Effector memory CD4-positive, alpha-beta T cell (primary cell): ENCODE results near the gene TRIM71.

Experiments used
- DNase-seq, 3 donors: peaks; one replicate each; pipeline ENCODE4 v3.0.0-alpha.2; 2020
- H3K27ac ChIP-seq: 2 replicates; pipeline ENCODE4 v1.7.0; 2013; ENCODE audit warnings: mild to moderate bottlenecking, low read length, moderate library complexity; ENCODE audit not compliant: insufficient read depth, poor library complexity, severe bottlenecking
- H3K27me3 ChIP-seq: replicated peaks from 2 replicates; pipeline ENCODE4 v1.7.0; 2013; ENCODE audit warnings: mild to moderate bottlenecking, low read length; ENCODE audit not compliant: insufficient read depth, control insufficient read depth, poor library complexity, severe bottlenecking
- H3K36me3 ChIP-seq: 2 replicates; pipeline ENCODE4 v1.7.0; 2013; ENCODE audit warnings: mild to moderate bottlenecking, low read length, moderate library complexity; ENCODE audit not compliant: control insufficient read depth, insufficient read depth
- H3K4me1 ChIP-seq: 2 replicates; pipeline ENCODE4 v1.7.0; 2013; ENCODE audit warnings: low read length, mild to moderate bottlenecking; ENCODE audit not compliant: control insufficient read depth, insufficient read depth, poor library complexity, severe bottlenecking
- H3K4me3 ChIP-seq: 2 replicates; pipeline ENCODE4 v1.7.0; 2013; ENCODE audit warnings: low read length, low read depth, mild to moderate bottlenecking; ENCODE audit not compliant: insufficient read depth, poor library complexity, severe bottlenecking
- H3K9me3 ChIP-seq: 2 replicates; pipeline ENCODE4 v1.7.0; 2013; ENCODE audit warnings: mild to moderate bottlenecking, low read length, moderate library complexity; ENCODE audit not compliant: control insufficient read depth

TRIM71 gene

GRCh38 chr3:32884591-32884990 is 66.8 kb downstream of the TRIM71 start:
- DNase-seq: no peak
- Histone ChIP-seq H3K27me3 (no peaks in the 10 kb centered on the region), H3K36me3 (no peaks in the 10 kb centered on the region), H3K9me3 (no peaks in the 10 kb centered on the region), H3K27ac (no peak overlapping the region), H3K4me1 (no peaks in the 10 kb centered on the region), H3K4me3 (no peak overlapping the region)

GRCh38 chr3:32885283-32885901 is 67.6 kb downstream of the TRIM71 start:
- Histone ChIP-seq H3K27ac (no peak overlapping the region), H3K9me3 (no peaks in the 10 kb centered on the region), H3K27me3 (no peaks in the 10 kb centered on the region), H3K4me3 (no peak overlapping the region), H3K36me3 (no peaks in the 10 kb centered on the region), H3K4me1 (no peaks in the 10 kb centered on the region)
- DNase-seq: no peak

DNA sequence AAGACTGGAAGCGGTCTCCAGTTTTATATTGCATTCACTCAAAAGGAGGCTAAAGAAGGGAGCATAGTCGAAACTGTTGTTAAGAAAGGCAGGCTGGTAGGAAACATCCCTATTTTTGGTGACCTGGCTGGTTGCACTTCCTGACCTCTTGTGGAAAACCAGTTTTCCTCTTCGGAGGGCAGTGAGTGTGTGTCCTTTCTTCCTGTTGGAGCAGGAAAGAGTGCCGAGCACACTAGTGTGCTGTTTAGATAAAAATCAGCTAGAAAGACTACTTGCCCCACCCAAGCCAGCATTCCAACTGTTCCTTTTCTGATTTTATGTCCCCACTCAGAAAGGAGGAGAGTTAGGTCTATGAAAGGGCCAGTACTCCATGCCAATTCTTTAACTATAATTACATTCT is 68.5 kb downstream of the TRIM71 start:
- no peak for DNase-seq
- H3K36me3 ChIP-seq: no peaks in the 10 kb centered on the region
- no peak overlapping the region for H3K27ac ChIP-seq
- no peaks in the 10 kb centered on the region for H3K4me1 ChIP-seq
- no peaks in the 10 kb centered on the region for H3K9me3 ChIP-seq
- H3K4me3 ChIP-seq: no peak overlapping the region
- H3K27me3 ChIP-seq: no peaks in the 10 kb centered on the region

DNA sequence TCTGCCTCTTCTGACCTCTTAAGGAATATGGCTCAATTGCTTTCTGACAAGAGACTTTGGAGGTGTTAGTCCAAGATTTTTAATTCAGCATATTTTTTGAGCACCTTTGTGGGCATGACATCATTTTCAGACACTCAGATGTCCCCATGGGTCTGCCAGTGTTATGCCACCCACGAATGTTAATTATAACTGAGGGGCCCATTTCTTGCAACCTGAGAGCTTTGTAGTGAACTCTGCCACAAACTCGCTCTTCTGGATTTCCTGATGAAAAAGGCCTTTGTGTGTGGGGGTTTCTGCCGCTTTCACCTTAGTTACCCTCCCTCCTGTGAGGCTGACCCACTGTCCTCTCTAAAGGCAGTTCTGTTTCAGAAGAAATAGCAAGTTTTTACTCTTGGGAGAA is 69.1 kb downstream of the TRIM71 start:
- H3K27me3 ChIP-seq: no peaks in the 10 kb centered on the region
- DNase-seq: no peak
- no peaks in the 10 kb centered on the region for H3K4me1 ChIP-seq
- no peak overlapping the region for H3K27ac ChIP-seq
- H3K9me3 ChIP-seq: no peaks in the 10 kb centered on the region
- H3K36me3 ChIP-seq: no peaks in the 10 kb centered on the region
- H3K4me3 ChIP-seq: no peak overlapping the region

GRCh38 chr3:32888739-32889138 is 70.9 kb downstream of the TRIM71 start:
- H3K36me3 ChIP-seq: no peaks in the 10 kb centered on the region
- no peaks in the 10 kb centered on the region for H3K27me3 ChIP-seq
- no peak overlapping the region for H3K27ac ChIP-seq
- H3K4me3 ChIP-seq: no peak overlapping the region
- no peaks in the 10 kb centered on the region for H3K4me1 ChIP-seq
- DNase-seq: no peak
- no peaks in the 10 kb centered on the region for H3K9me3 ChIP-seq

DNA sequence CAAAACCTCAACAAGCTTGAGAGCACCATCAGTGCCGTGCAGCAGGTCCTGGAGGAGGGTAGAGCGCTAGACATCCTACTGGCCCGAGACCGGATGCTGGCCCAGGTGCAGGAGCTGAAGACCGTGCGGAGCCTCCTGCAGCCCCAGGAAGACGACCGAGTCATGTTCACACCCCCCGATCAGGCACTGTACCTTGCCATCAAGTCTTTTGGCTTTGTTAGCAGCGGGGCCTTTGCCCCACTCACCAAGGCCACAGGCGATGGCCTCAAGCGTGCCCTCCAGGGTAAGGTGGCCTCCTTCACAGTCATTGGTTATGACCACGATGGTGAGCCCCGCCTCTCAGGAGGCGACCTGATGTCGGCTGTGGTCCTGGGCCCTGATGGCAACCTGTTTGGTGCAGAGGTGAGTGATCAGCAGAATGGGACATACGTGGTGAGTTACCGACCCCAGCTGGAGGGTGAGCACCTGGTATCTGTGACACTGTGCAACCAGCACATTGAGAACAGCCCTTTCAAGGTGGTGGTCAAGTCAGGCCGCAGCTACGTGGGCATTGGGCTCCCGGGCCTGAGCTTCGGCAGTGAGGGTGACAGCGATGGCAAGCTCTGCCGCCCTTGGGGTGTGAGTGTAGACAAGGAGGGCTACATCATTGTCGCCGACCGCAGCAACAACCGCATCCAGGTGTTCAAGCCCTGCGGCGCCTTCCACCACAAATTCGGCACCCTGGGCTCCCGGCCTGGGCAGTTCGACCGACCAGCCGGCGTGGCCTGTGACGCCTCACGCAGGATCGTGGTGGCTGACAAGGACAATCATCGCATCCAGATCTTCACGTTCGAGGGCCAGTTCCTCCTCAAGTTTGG is 72.9 kb downstream of the TRIM71 start:
- Histone ChIP-seq H3K4me3 (no peak overlapping the region), H3K27ac (no peak overlapping the region), H3K9me3 (no peaks in the 10 kb centered on the region), H3K36me3 (no peaks in the 10 kb centered on the region), H3K27me3 (no peaks in the 10 kb centered on the region), H3K4me1 (no peaks in the 10 kb centered on the region)
- no peak for DNase-seq

GRCh38 chr3:32891365-32891764 is 73.6 kb downstream of the TRIM71 start:
- H3K4me1 ChIP-seq: no peaks in the 10 kb centered on the region
- H3K9me3 ChIP-seq: no peaks in the 10 kb centered on the region
- no peak for DNase-seq
- no peaks in the 10 kb centered on the region for H3K36me3 ChIP-seq
- H3K27ac ChIP-seq: no peak overlapping the region
- no peaks in the 10 kb centered on the region for H3K27me3 ChIP-seq
- no peak overlapping the region for H3K4me3 ChIP-seq

- H3K4me3 ChIP-seq: no peak overlapping the region
- DNase-seq: no peak
- no peaks in the 10 kb centered on the region for H3K36me3 ChIP-seq
- H3K27me3 ChIP-seq: no peaks in the 10 kb centered on the region
- H3K9me3 ChIP-seq: no peaks in the 10 kb centered on the region
- no peak overlapping the region for H3K27ac ChIP-seq
- H3K4me1 ChIP-seq: no peaks in the 10 kb centered on the region
These were observed 75.1 kb downstream of the TRIM71 start for GRCh38 chr3:32892625-32893598.

- Histone ChIP-seq H3K27me3 (no peaks in the 10 kb centered on the region), H3K9me3 (no peaks in the 10 kb centered on the region), H3K4me1 (no peaks in the 10 kb centered on the region), H3K27ac (no peak overlapping the region), H3K4me3 (no peak overlapping the region), H3K36me3 (no peaks in the 10 kb centered on the region)
- no peak for DNase-seq
These were observed 77.2 kb downstream of the TRIM71 start for GRCh38 chr3:32894977-32895376.
